NCI-H748 (cell line): ENCODE data around the gene IDI1.

ENCODE experiments used
- DNase-seq: peaks from one replicate; lab custom pipeline; 2025; ENCODE audit not compliant: unreplicated experiment; lab: John Stamatoyannopoulos, UW

IDI1 gene

DNA sequence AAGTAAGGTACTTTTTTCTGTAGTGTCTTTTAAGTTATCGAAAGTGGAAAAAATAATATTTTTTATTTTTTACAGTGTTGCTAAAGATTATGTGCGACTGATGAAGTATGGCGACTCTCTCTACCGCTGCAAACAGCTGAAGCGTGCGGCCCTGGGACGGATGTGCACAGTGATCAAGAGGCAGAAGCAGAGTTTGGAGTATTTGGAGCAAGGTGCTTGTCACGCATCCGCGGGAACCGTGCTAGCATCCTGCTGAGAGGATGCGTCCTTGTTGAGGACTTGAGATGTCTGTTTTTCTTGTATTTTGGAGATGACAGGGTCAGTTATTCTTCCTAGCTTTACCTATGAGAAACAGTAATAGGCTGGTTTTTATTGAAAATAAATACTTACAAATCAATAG, 52.9 kb downstream of the IDI1 start:
- no peak for DNase-seq

- no peak for DNase-seq
Observed at GRCh38 chr10:995559-995926, 53.4 kb downstream of the IDI1 start.

DNA sequence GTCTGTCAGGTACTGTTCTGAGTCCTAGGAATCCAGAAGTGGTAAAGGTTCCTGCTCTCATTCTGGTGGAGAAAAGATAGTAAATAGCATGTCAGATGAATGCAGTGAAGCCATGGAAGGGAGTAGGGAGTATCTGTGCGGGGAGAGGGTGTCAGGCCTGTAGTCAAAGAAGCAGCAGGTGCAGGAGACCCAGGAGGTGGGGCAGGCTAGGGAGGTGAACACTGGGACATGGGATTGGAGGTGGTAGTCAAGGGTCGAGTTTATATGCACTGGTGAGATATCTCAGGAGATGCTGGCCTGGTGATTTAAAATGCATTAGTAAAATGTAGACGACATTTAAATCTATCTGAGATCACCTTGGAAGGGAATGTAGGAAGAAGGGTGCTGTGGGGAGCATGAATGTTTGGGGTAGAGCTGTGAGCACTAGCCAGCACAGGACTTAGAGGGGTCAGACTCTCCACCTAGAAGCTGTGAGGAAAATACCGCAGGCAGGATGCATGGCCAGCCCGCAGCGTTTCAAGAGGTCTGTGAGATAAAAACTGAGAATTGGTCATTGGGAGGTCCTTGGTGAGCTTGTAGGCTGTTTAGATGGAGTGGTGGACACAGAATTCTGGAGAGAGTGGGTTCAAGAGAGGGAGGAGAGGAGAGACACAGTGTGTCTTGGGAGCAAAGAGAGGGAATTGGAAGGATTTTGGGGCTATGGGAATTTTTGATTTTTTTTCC, 53.9 kb downstream of the IDI1 start:
- DNase-seq: no peak

GRCh38 chr10:992871-993270, 56.0 kb downstream of the IDI1 start:
- DNase-seq: no peak

DNA sequence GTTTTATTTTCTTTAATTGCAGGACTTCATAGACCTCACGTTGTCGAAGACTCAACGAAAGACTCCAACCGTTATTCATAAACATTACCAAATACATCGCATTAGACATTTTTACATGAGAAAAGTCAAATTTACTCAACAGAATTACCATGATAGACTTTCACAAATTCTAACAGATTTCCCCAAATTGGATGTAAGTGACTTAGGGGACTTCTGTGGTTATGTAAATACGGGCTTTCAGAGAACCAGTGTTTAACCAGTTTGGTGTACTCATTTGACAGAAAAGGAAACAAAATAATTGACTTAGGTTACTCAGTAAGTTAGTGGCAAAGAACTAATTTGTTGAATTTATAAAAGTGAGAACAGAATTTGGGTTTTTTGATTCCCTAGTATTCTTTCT, 56.5 kb downstream of the IDI1 start:
- DNase-seq: no peak

- DNase-seq: no peak
Observed at GRCh38 chr10:990808-991207, 58.1 kb downstream of the IDI1 start.
